Brain microvascular endothelial cell (primary cell): ENCODE results near the gene UBA3.

Experiments
- DNase-seq: peaks from one replicate; pipeline ENCODE4 v3.0.0-alpha.2; 2020
- H3K27ac ChIP-seq: fragments of 250-450 bp; sonication (Bioruptor Pico); 2 replicates; pipeline ENCODE4 v1.5.1; 2020; ENCODE audit warnings: mild to moderate bottlenecking, moderate library complexity
- H3K27me3 ChIP-seq: fragments of 250-450 bp; sonication (Bioruptor Pico); replicated peaks from 2 replicates; pipeline ENCODE4 v1.5.1; 2020; ENCODE audit warnings: mild to moderate bottlenecking
- H3K36me3 ChIP-seq: fragments of 250-450 bp; sonication (Bioruptor Pico); replicated peaks from 2 replicates; pipeline ENCODE4 v1.5.1; 2020; ENCODE audit warnings: mild to moderate bottlenecking
- H3K4me3 ChIP-seq: 2 replicates; pipeline ENCODE4 v1.5.1; 2011; ENCODE audit warnings: low read depth, mild to moderate bottlenecking, control low read depth, low read length, moderate library complexity
- CTCF ChIP-seq: IDR thresholded peaks from 2 replicates; pipeline ENCODE4 v1.5.1; 2011; ENCODE audit warnings: low read depth, mild to moderate bottlenecking, moderate library complexity, low read length, control low read depth, inconsistent platforms; ENCODE audit errors: missing control alignments
- in situ Hi-C: cut with HindIII; loops from 2 replicates; pipeline ENCODE4 v1.10.0; 2017; ENCODE audit warnings: low sequenced_read_pairs, low pct_ligation_motif_present

Gene UBA3

GRCh38 chr3:69005791-69006482, 74.2 kb downstream of the UBA3 start:
- no peak overlapping the region for H3K27ac ChIP-seq
- no peaks in the 10 kb centered on the region for H3K27me3 ChIP-seq
- H3K4me3 ChIP-seq = no peak overlapping the region
- TF ChIP-seq CTCF = no peak
- no peak for DNase-seq
- in situ Hi-C loops = no loop called here
- H3K36me3 ChIP-seq = peaks cover 50% of the 10 kb centered on the region

- TF ChIP-seq CTCF = no peak
- no peak for DNase-seq
- Histone ChIP-seq H3K27ac (no peak overlapping the region), H3K36me3 (peaks cover 50% of the 10 kb centered on the region), H3K27me3 (no peaks in the 10 kb centered on the region), H3K4me3 (no peak overlapping the region)
- in situ Hi-C loops = no loop called here
Measured at GRCh38 chr3:69005071-69005790, 74.9 kb downstream of the UBA3 start.
